Urothelium cell line (cell line): ENCODE data around the gene GCFC2.
"Not testable (repeated sequence)": the region's sequence is repeated elsewhere in the genome, so short reads cannot be mapped to it uniquely, and the experiment has no call there.

Experiments
- DNase-seq: peaks from one replicate; pipeline ENCODE4 v3.0.0; 2011; ENCODE audit warnings: low spot score, mixed read lengths
- FAIRE-seq: peaks from 2 replicates; lab custom pipeline; 2011; peaks lifted over from hg19 to GRCh38; lab: Jason Lieb, UNC

Gene GCFC2

DNA sequence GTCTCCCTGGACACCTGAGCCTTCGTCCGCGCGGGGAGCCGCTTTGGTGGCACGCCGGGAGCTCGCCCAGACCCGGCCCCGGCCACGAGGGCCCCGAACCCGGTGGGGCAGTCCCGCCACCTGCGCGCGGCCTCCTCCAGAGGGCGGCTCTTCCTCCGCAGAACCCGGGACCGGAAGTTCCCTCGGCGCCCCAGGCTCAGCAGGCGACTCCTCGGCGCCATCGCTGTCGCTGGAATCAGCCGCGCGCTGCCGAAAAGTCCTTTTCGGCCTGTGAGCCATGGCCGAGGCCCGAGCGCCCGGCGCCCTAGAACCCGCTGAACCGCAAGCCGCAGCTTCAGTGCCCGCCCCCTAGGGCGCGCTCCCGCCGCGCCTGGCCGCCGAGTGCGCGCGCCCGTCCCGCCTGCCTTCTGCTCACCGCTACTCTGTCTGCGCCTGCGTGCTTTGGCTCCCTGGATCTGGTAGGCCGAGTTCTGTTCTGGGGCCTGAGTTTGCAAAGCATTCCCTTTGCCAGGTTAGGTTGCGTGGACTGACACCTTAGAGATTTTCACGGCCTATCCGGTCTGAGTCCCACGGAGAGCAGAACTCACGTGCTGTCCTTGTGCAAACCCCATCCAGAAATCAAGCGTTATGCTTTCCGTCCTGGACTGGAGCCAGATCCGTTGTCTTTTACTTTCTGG, at the start of gene GCFC2:
TSS of gene GCFC2 (minus strand) at position 339 of the 677 bp plus-strand sequence. CDS start at position 279, 60 bp downstream.
- DNase-seq, result peak; percentile 96
- peak; percentile 93 for FAIRE-seq

DNA sequence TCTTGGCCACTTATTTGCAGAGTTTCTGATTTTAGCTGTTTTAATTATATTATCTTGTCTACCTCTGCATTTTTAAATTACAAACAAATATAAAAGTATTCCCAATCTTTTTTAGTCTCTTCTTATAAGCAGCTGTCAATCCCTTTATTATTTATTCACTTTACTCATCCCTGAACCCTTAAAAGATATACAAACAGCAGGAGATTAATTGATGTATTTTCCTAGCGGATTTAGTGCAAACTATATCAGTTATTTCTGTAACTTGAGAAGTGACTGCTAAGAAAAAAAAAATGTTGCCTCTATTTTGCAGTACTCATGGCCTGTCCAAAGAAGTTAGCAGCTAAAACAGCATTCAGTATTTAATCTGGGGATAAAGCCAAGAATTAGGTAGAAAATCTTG, 42.1 kb upstream of the GCFC2 start:
- DNase-seq (no peak), FAIRE-seq (no peak)

DNA sequence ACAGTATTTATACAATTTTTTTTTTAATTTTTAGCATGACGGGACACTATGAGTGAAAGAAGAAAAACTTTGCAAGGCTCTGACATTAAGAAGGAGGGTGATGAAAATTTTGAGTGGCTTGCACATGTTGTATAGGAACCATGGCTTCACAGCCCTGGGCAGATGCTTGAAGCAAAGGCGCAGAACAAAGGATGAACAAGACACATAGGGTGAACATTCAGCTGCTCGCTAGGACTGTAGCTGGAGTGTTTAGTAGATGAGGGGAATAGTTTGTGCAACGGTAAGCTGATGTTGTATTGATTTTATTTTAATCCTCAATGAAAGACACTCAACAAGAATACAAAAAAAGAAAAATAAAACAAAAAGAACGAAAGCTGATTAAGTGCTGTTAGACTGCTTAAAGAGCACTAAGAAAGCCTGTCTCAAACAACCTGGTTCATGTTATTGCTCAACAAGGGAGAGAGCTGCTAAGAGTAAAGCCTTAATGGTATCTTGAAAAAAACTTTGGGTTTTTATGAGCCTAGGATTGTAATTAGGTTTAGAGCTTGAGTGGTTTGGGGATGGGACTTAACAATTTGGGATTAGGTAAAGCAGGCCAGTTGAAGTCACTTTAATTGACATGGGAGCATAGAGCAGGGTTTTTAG, 41.2 kb upstream of the GCFC2 start:
- FAIRE-seq (no peak), DNase-seq (no peak)

DNA sequence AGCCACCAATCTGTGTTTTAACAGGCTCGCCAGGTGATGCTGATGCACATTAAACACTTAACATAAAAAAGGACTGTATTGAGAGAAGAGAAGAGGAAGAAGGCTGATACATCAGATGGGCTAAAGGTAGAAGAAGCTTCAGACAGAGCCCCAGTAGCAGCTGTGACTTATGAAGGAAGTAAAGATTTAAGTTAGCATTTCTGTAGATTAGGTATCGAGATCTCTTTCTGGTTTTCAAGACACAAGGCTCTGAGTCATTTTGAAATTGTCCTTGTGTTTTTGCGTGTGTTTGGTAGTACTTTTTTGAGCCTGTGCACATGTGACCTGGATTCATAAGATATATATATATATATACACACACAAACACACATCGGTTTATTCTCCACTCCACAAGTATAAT, 40.6 kb upstream of the GCFC2 start:
- no peak for DNase-seq
- no peak for FAIRE-seq

DNA sequence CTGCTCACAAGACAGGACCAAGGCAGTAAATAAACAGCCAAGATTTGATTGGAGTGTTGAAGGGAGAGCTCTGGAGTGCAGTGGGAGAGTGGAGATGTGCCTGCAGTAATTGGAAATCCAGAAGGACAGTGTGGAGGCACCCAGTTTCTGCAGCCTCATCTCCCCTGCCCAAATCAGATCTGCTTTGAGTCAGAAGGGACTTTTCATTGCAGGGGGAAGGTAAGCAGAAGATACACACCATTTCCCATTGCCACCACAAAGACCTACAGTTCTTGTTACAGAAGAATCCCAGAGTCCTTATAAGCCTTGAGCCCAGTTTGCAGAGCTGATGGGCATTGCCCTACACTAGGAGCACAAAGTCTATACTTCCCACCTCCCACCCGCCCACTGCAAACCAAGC, 27.2 kb upstream of the GCFC2 start:
- no peak for FAIRE-seq
- no peak for DNase-seq

DNA sequence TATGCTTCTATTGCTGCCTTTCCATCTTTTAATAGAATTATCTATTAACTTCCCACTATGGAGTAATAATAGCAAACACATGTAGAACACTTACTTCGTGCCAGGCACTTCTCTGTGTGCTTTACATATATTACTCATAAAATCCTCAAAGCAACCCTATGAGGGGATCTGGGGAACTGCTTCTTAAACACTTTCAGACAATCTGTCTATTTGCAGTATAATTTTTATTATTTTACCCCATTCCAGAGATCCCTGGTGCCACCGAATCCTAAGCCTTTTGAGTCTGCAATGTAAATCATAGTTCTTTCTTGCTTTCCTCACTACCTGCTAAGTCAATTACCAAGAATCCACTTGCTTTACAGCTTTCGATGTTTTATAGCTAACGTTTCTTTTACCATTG, 25.6 kb upstream of the GCFC2 start:
- FAIRE-seq, result no peak
- DNase-seq, result no peak

DNA sequence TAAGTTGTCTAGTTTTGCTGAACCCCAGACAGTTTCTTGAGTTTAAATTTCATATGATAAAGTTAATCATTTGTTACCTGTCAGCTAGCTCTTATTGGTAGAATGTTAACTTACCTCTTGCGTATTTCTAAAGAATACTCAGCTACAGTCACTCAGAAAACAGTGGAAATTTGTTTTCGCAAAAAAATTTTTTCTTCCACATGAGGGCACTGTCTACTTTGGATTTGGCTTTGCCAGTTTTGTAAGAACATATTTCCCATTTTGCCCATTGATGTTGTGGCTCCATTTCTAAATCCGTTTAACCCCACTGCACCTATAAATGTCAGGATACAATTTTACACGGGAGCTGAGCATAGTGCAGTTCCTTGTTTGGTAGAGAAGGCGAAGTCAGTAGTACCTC, 19.1 kb upstream of the GCFC2 start:
- FAIRE-seq (no peak), DNase-seq (peak; percentile 25)

DNA sequence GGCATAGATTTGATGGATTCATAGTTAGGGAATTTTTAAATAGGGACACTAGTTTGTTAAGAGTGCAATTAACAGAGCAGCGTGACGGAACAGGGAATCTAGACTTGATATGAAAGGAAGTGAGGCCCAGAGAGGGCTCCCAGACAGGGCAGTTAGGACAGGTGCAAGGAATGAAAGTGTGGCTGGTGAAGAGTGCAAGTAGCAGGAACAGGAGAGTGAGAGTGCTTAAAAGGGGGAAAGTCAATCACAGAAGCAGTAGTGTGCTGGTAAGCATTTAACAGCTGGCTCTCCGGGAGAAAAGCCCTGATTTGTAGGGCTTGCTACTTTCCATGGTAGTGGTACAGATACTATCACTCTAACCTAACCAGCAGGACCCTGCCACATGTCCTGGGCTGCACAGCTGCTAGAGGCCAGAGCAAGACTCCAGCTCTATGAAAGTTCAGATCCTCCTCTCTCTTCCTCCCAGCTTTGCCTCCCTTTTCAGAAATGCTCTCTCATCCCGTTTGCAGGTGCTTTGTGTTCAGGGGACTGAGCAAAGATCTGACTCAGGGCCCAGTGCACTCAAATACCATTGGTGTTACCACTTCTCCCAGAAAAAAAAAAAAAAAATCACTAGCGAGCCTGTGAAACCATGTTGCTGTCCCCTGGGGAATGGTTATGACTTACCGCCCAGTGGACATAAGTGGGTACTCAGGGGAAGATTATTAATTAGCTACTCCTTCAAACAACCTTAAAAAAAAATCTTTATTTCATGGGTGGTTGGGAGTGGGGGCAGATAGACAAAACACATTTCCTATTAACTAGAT, 18.1 kb upstream of the GCFC2 start:
- FAIRE-seq, result no peak
- DNase-seq, result peak; percentile 15

DNA sequence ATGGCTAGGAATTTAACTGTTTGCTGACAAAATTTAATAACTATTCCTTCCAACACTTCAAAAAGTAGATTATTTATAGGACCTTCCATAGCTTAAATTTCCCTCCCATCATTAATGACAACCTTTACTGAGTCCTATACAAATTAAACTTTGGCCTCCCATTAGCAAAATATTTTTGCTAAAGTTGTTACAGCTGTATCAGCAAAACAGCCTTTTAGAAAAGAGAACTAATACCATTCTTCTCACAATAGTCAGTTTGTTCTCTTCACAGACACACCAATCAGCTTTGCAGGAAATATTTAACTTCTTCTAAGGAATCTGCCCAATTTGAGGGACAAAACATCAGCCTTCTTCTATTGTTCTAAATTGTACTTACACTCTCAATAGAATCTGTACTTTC, 12.0 kb upstream of the GCFC2 start:
- FAIRE-seq (no peak), DNase-seq (no peak)

DNA sequence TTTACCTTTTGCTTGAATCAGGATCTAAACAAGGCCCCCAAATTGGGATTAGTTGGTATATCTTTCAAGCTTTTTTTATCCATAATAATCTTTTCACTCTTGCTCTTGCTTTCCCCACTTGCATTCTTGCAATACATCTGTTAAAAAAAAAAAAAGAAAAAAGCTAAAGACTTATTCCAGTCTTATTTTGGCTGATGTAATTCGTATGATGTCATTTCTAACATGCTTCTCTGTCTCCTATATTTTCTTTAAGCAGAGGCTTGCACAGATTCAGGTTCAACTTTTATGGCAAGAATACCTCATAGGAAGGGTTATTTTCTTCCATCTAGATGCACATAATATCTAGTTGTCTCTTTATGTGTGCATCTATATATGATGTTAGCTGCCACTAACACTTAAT, 9.8 kb upstream of the GCFC2 start:
- no peak for DNase-seq
- FAIRE-seq, result no peak

DNA sequence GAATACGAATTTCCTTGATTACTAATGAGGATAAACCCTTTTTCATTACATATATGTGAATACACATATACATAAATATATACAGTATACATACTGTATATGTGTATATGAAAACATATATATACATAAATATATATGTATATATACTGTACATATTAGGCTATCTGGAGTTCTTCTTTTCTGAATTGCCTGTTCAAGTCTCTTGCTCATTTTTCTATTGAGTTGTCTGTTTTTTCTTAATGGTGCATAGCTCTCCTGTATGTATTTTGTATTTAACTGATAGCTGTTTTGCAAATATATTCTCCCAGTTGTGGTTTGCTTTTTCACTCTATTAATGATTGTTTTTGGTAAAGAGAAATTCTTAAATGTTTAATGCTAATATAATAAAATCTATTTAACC, 8.9 kb upstream of the GCFC2 start:
- FAIRE-seq (no peak), DNase-seq (no peak)

DNA sequence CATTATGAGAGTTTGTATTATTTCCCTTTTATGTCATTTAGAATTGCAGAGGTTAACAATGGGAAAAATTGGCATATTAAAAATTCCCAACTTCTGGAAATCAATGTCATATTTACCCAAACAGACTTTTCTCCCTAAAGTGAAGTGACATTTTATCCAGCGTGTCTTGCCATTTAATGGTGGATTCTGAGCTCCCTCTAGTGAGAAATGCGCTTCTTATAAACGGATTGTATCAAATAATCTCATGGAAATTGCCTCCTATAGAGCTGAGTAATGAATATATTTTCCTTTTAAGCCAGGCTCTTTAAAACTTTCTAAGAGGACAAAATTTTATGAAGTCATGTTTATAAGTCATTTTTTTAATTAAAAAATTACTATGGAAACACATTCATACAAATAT, 5.7 kb upstream of the GCFC2 start:
- no peak for FAIRE-seq
- DNase-seq, result no peak

DNA sequence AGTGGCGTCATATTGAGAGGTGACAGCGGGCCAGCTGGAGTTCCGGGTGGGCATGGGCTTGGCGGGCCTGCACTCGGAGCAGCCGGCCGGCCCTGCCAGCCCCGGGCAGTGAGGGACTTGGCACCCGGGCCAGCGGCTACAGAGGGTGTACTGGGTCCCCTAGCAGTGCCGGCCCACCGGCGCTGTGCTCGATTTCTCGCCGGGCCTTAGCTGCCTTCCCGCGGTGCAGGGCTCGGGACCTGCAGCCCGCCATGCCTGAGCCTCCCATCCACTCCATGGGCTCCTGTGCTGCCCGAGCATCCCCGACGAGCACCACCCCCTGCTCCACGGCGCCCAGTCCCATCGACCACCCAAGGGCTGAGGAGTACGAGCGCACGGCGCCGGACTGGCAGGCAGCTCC, 875 bp upstream of the GCFC2 start:
- not testable (repeated sequence) for FAIRE-seq, DNase-seq

DNA sequence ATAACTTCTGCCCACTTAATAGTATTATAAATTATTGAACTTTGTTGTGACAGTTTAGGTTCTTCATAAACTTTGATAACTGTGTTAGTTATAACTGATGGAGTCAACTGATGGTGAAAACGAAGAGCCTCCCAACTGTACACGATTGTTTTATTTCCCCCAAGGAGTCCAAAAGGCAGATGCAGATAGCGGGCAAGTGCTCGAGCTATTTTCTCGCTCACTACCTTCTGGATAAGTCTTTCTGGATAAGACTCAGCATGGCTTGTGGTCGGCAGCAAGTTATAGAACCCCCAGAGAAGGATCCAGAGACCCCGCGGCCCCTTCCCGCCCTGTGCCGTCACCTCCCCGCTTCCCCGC, 517 bp downstream of the GCFC2 start:
- FAIRE-seq (no peak), DNase-seq (no peak)

DNA sequence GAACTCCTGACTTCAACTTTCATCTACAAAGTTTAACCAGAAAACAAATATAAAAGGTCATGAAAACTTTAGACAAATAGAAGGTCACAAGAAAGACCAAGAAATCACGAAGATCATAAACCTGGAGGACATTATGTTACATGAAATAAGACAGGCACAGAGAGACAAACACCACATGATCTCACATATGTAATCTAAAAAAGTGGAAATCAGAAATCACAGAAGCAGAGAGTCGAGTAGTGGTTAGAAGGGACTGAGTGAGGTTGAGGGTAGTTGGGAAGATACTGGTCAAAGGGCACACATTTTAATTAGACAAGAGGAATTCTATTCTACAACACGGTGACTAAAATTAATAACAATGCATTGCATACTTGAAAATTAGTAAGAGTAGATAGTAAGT, 1.4 kb downstream of the GCFC2 start:
- DNase-seq, result no peak
- FAIRE-seq, result no peak

DNA sequence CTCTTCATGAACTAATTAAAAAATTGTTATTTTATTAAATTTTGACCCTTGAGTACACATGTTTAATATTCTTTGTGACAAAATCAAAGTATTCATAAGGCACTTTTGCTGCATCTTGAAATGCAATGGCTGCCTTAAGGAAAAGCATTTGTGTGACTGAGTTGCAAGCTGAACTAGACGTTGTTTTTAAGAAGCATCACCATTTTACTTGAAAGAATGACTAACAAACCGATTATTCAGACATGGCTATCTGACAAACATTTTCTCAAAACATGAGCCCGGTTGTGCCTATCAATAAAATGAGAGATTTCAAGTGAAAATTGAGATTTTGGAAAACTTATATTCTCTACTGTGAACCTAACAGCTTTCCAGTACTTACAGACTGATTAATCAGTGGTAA, 2.8 kb downstream of the GCFC2 start:
- FAIRE-seq, result no peak
- no peak for DNase-seq

DNA sequence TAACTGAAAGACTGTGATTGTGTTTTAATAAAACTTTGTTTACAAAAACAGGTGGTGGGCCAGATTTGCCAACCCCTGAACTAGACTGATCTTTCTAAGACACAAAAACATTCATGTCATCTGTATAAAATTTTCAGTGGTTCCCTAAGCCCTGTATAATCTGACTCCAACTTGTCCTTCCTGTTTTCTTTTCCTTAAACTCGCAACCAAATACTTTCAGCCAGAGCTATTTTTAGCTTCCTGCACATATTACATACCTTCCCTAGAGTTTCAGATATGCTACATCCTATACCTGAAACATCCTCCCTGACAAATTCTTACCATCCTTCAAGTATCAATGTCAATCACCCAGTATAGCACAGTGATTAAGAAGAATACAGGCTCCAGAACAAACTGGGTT, 4.8 kb downstream of the GCFC2 start:
- FAIRE-seq (no peak), DNase-seq (no peak)

DNA sequence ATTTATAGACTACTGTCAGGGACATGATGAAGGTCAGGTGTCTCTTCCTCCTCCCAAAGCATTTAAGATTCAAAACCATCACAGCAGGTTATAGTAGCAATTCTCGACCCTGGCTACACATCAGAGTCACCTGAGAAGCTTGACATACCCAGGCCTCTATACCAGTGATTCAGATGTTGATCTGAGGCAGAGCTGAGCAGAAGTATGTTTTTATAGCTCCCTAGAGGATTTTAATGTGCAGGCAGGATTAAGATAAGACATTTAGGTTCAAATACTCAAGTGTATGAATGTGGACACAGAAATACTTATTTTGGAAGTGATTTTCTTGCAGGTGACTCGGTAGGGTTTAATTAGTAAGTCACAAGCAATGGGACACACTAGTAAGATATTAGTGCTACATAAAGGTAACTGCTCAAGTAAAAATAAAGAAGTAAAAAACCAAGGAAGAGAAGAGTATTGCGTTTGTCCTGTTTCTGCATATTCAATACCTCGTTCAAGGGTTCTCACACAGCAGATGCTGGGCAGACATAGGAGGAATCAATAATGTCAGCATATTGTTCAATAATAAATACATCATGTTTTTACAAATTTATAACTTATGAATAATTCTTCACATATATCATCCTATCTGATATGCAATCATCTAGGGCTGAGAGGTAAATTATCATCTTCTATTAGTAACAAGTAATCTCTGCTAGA, 7.0 kb downstream of the GCFC2 start:
- FAIRE-seq (no peak), DNase-seq (no peak)

DNA sequence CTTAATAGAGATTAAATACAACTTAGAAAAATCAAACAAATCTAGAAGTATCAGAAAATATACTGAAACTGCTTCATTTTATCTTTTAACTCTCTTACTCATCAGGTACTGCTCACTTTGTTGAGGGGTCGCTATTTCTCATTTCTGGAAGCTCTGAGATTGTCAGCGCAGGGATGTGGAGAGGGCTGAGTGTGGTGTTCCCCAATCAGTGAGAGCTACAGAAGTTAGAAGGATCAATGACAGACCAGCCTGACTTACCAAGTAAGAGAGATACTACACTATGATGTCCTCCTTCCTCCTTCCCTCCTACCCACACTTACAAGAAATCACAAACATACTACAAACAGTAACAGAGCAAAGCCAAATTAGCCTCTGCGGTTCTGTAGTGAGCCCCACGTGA, 8.1 kb downstream of the GCFC2 start:
- FAIRE-seq (no peak), DNase-seq (no peak)

DNA sequence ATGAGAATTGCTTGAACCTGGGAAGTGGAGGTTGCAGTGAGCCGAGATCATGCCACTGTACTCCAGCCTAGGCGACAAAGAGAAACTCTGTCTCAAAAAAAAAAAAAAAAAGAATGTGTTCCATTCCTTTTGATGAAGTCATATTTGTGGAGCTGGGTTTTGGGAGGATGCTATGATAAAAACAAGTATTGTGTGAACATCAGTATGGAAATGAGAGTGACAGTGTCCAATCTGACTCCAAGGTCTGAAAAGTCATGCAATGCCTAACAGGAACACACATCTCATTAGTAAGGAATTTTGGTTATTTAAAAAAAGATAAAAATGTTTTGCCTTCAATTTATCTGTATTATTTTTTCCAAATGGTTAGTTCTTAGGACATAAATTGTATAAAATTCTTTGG, 11.8 kb downstream of the GCFC2 start:
- no peak for DNase-seq
- FAIRE-seq, result no peak

DNA sequence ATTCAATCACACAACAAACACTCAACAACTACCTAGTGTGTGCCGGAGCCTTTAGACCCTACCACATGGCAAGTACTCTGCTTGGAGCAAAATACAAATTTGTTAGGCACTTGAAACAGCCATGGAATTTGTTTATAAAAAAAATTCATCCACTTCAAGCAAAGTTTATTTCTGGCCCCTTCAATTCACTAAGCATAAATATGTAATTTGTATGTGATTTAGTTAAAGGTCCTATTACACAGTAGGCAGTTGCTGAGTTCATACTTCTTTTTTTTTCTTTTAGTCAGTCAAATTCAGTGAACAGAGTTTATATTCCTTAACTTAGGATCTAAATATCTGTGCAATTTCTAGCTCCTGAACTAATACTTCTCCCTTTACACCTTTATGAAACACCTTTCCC, 22.5 kb downstream of the GCFC2 start:
- no peak for DNase-seq
- no peak for FAIRE-seq

DNA sequence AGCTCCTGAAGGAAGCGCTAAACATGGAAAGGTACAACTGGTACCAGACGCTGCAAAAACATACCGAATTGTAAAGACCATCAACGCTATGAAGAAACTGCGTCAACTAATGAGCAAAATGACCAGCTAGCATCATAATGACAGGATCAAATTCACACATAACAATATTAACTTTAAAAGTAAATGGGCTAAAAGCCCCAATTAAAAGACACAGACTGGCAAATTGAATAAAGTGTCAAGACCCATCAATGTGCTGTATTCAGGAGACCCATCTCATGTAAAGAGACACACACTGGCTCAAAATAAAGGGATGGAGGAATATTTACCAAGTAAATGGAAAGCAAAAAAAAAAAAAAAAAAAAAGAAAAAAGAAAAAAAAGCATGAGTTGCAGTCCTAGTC, 27.3 kb downstream of the GCFC2 start:
- FAIRE-seq, DNase-seq: not testable (repeated sequence)
